VCaP (cell line): Measurements from ENCODE around the gene CTDSPL.

Experiments used
- H3K27ac ChIP-seq: fragments of 450-650 bp; 2 replicates; pipeline ENCODE4 v1.5.1; 2017
- TF ChIP-seq, protein P1 (sequence below): fragments of 450-650 bp; conservative IDR thresholded peaks from 2 replicates; pipeline ENCODE4 v1.5.1; 2017; ENCODE audit warnings: mild to moderate bottlenecking, moderate library complexity

The CTDSPL gene

DNA sequence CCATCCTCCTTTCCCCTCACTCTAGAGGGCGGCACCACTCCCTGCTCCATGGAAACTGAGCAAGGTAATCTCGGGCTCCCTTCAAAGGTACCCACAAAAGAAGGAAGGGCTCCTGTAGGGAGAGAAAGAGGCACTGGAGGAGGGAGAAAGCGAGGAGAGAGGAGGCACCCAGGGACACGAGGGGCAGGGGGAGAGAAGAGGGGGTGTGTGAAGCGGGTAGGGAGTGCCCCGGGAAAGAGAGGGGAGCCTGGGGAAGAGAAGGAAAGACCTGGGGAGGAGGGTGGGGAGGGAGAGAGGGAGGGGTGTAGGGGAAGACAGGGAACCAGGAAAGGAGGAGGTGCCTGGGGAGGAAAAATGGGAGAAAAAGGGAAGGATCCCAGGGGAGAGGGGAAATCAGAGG, 129.4 kb downstream of the CTDSPL start:
- TF ChIP-seq, protein P1, sequence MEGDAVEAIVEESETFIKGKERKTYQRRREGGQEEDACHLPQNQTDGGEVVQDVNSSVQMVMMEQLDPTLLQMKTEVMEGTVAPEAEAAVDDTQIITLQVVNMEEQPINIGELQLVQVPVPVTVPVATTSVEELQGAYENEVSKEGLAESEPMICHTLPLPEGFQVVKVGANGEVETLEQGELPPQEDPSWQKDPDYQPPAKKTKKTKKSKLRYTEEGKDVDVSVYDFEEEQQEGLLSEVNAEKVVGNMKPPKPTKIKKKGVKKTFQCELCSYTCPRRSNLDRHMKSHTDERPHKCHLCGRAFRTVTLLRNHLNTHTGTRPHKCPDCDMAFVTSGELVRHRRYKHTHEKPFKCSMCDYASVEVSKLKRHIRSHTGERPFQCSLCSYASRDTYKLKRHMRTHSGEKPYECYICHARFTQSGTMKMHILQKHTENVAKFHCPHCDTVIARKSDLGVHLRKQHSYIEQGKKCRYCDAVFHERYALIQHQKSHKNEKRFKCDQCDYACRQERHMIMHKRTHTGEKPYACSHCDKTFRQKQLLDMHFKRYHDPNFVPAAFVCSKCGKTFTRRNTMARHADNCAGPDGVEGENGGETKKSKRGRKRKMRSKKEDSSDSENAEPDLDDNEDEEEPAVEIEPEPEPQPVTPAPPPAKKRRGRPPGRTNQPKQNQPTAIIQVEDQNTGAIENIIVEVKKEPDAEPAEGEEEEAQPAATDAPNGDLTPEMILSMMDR = no peak
- H3K27ac ChIP-seq = no peak overlapping the region

DNA sequence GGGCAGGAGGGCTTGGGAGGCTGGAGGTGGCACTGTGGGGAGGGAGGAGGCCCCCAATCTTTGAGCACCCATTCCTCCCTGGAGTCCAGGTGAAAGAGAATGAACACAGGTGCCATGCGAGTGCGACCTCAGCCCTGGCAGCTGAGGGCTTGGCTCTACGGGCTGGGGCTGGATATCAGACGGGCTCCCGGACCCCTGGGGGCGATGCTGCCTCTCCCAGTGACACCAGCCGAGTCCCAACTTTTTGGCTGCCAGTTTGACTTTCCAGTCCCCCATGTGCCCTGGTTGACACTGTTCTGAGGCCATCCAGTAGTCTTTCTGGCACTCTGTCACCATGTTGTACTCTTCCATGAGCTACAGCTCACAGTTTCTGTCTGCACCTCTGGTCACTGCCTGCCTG, 130.1 kb downstream of the CTDSPL start:
- no peak overlapping the region for H3K27ac ChIP-seq
- TF ChIP-seq, protein P1 = no peak

DNA sequence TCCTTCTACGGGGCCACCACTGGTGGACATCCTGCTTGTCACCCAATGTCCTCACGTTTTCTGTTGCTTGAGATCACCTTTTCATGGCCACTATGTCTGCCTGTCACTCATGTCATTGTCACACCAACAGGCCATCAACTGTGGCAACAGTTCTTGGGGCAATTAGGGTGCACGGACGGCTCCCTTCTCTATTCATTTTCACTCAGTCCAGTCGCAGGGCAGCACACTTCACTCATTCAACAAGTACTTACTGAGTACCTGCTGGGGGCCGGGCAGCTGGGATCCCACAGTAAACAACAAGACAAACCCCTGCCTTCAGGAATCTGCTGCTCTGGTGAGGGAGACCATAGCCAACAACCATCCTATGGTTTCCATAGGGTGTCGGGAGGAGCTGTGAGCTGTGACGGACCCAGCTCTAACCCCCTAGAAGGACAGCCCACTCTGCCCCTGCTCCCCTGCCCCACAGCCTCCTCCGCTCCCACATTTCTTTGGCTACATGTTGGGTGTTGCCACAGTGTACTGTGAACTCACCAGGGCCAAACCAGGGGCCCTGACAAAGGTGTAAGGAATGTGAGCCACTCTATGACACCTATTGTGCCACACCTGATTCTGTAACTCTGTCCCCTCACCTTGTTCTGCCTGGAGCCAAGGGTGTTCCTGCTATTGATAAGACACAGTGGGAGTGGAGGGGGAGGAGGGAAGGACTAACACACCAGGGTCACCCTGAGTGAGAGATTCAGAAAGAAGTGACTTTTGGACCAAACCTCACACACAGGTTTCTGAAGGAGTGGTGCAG, 130.8 kb downstream of the CTDSPL start:
- TF ChIP-seq, protein P1 = no peak
- H3K27ac ChIP-seq = peak overlapping the region; percentile 87

DNA sequence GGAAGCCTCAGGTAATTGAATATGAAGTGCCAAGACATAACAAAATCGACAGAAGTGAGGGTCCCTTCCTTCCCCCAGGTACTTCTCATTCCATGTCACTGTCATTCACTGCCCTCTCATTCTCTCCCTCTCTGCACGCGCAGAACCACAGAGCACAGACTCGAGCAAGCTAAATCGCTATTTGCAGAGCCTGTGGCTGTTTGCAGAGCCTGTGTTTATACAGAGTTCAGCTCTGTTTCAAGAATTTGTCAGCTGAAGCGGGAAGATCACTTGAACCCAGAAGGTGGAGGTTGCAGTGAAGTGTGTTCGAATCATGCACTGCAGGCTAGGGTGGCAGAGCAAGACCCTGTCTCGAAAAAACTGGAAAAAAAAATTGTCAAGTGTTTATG, 131.4 kb downstream of the CTDSPL start:
- TF ChIP-seq, protein P1 = no peak
- H3K27ac ChIP-seq = peak overlapping the region; percentile 87

DNA sequence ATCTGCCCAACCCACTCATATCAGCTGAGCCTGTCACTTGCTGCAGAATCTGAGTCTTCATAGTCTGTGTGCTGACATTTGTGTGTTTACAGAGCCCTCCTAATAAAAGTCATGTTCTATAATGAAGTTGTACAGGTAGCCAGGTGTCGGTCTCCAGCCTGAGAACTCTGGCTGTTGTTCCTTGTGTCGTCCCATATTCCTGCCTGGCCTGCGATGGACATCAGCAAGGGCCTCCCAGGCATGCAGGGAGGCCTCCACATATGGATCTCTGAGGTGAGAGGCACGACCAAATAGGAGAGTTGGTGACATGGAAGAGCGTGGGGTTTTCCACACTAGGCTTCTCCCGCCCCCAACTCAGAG, 131.8 kb downstream of the CTDSPL start:
- H3K27ac ChIP-seq = peak overlapping the region; percentile 87
- TF ChIP-seq, protein P1 = no peak

DNA sequence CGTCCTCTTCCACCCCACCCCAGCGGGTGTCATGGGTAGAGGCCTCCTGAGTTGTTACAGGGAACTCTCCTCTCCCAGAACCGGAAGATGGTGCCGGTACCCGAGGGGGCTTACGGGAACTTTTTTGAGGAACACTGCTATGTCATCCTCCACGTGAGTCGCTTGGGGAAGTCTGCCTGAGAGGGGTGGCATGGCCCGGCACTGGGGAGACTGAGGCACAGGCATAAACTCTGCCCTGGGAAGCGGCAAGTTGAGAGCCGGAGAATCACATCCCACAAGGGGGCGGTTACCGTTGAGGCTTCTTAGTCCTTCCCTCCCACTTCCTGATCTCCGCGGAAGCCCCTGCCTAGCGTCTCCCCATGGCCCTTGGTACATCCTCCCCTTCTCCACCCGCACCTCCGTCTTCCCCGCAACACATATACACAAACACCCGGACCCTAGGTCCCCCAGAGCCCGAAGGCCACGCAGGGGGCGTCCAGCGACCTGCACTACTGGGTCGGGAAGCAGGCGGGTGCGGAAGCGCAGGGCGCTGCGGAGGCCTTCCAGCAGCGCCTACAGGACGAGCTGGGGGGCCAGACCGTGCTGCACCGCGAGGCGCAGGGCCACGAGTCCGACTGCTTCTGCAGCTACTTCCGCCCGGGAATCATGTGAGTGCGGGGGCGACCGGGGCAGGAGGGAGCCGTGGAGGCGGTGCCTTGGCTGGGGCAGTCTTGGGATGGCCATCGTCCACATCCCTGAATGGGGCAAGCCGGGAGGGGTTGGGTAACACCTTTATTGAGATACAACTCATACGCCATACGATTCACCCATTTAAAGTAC, 132.3 kb downstream of the CTDSPL start:
- H3K27ac ChIP-seq = peak overlapping the region; percentile 87
- TF ChIP-seq, protein P1 = no peak

DNA sequence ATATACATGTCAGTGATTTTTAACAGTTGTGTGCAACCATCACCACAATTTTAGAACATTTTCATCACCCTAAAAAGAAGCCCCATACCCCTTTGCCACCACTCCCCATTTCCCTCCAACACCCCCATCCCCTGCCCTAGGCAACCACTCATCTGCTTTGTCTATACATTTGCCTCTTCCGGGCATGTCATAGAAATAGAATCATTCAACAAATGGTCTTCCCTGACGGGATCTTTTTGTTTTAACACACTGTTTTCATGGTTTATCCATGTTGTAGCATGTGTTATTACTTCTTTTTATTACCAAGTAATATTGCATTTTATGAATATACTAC, 132.9 kb downstream of the CTDSPL start:
- H3K27ac ChIP-seq = peak overlapping the region; percentile 87
- TF ChIP-seq, protein P1 = no peak
